GM12873 (cell line): ENCODE results near the gene COQ3.
A peak's percentile ranks its signal among the peaks of the same experiment; 100 is the strongest.

ENCODE experiments used
- CTCF ChIP-seq: IDR thresholded peaks from 2 replicates; pipeline ENCODE4 v1.5.1; 2012; ENCODE audit warnings: low read depth, mild to moderate bottlenecking, moderate library complexity, low read length, control low read depth; ENCODE audit not compliant: insufficient read depth; ENCODE audit errors: missing control alignments

COQ3 gene

GRCh38 chr6:99346595-99346994 lies 47.4 kb downstream of the COQ3 start:
- TF ChIP-seq CTCF = no peak

- TF ChIP-seq CTCF = no peak
These were observed 48.8 kb downstream of the COQ3 start for GRCh38 chr6:99345164-99345563.

- TF ChIP-seq CTCF = no peak
These were observed 49.7 kb downstream of the COQ3 start for GRCh38 chr6:99344289-99344688.

GRCh38 chr6:99341862-99342455 lies 52.0 kb downstream of the COQ3 start:
- TF ChIP-seq CTCF = no peak

GRCh38 chr6:99338188-99338587 lies 55.8 kb downstream of the COQ3 start:
- TF ChIP-seq CTCF = no peak

- TF ChIP-seq CTCF = peak; percentile 73
These were observed 59.4 kb downstream of the COQ3 start for GRCh38 chr6:99334526-99335127.

- TF ChIP-seq CTCF = no peak
These were observed 60.9 kb downstream of the COQ3 start for GRCh38 chr6:99333068-99333467.

GRCh38 chr6:99331531-99331930 lies 62.5 kb downstream of the COQ3 start:
- no peak for TF ChIP-seq CTCF
